ENCODE results near the gene OR56A4.

OR56A4 gene

DNA sequence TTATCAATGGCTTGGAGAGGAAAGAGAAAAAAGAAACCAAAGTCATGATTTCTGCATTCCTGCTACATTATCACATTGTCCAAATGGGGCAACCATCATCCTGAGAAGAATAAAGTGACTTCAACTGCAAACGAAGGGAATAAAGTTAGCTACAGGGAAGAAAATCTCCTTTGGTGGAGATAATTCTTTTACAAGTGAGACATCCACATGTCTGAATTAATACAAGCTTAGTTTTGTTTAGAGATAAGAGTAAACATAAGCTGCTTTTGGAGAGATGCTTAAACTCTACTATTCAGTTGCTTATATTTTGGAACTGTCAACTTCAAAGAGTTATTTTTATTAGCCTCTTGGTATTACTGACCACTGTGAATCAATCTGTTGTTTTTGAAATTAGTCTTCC, 19.9 kb downstream of the OR56A4 start, which contains the start of gene OR52L1:
TSS of gene OR52L1 (minus strand) at position 101 of the 400 bp plus-strand sequence. CDS start at position 46, 55 bp downstream.
- Histone ChIP-seq H3K27me3 (ENCODE audit: low read length) (no peaks in the 10 kb centered on the region), H3K27ac (ENCODE audit: low read depth, low read length) (no peak within 1 kb of the TSS), H3K79me2 (ENCODE audit: insufficient read depth, low read length) (no peaks in the 10 kb centered on the region), H3K36me3 (ENCODE audit: low read length) (no peaks in the 10 kb centered on the region), H3K9me3 (ENCODE audit: insufficient read depth, low read length) (no peaks in the 10 kb centered on the region), H3K9me2 (replicated peaks; ENCODE audit: insufficient read depth, low read length) (no peaks in the 10 kb centered on the region), H3K4me3 (ENCODE audit: insufficient read depth, low read length, poor library complexity, severe bottlenecking) (no peak within 1 kb of the TSS), H3F3A (ENCODE audit: insufficient read depth) (no peaks in the 10 kb centered on the region), H2AFZ (ENCODE audit: low read depth, low read length, severe bottlenecking) (no peak within 1 kb of the TSS), H3K9ac (ENCODE audit: low read length) (no peak within 1 kb of the TSS), H3K4me2 (ENCODE audit: low read depth, low read length, poor library complexity, severe bottlenecking) (no peak within 1 kb of the TSS), H4K20me1 (ENCODE audit: low read depth, low read length) (no peaks in the 10 kb centered on the region)
- no peak for TF ChIP-seq EZH2phosphoT487 (conservative IDR thresholded peaks at IDR 0.05; ENCODE audit: low read length)

DNA sequence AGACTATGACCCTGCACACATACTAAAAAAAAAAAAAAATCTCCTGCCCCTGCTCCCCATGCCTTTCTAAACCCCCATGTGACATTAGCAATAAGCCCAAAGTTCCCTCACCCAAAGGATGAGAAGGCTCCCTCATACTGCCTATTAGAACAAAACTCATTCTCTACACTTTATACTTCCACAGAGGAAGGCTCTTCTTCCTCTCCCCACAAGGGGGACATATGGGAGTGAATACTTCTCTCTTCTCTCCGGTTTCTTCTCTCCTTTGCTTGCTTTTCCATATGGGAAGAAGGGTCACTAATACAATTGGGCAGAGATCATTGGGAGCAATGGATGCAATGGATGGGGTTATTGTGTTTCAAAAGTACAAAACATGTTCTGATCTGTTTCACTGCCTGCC, 23.3 kb downstream of the OR56A4 start:
- Histone ChIP-seq H3K9ac (ENCODE audit: low read length) (no peak overlapping the region), H3K27ac (ENCODE audit: low read depth, low read length) (no peak overlapping the region), H3K4me2 (ENCODE audit: low read depth, low read length, poor library complexity, severe bottlenecking) (no peak overlapping the region), H3K9me2 (replicated peaks; ENCODE audit: insufficient read depth, low read length) (no peaks in the 10 kb centered on the region), H3K9me3 (ENCODE audit: insufficient read depth, low read length) (no peaks in the 10 kb centered on the region), H3K79me2 (ENCODE audit: insufficient read depth, low read length) (no peaks in the 10 kb centered on the region), H3K4me3 (ENCODE audit: insufficient read depth, low read length, poor library complexity, severe bottlenecking) (no peak overlapping the region), H3K27me3 (ENCODE audit: low read length) (no peaks in the 10 kb centered on the region), H4K20me1 (ENCODE audit: low read depth, low read length) (no peaks in the 10 kb centered on the region), H3K36me3 (ENCODE audit: low read length) (no peaks in the 10 kb centered on the region), H2AFZ (ENCODE audit: low read depth, low read length, severe bottlenecking) (no peak overlapping the region), H3F3A (ENCODE audit: insufficient read depth) (no peaks in the 10 kb centered on the region)
- TF ChIP-seq EZH2phosphoT487 (conservative IDR thresholded peaks at IDR 0.05; ENCODE audit: low read length) = no peak
- TF ChIP-seq, protein P1, sequence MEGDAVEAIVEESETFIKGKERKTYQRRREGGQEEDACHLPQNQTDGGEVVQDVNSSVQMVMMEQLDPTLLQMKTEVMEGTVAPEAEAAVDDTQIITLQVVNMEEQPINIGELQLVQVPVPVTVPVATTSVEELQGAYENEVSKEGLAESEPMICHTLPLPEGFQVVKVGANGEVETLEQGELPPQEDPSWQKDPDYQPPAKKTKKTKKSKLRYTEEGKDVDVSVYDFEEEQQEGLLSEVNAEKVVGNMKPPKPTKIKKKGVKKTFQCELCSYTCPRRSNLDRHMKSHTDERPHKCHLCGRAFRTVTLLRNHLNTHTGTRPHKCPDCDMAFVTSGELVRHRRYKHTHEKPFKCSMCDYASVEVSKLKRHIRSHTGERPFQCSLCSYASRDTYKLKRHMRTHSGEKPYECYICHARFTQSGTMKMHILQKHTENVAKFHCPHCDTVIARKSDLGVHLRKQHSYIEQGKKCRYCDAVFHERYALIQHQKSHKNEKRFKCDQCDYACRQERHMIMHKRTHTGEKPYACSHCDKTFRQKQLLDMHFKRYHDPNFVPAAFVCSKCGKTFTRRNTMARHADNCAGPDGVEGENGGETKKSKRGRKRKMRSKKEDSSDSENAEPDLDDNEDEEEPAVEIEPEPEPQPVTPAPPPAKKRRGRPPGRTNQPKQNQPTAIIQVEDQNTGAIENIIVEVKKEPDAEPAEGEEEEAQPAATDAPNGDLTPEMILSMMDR (IDR thresholded peaks at IDR 0.05; ENCODE audit: insufficient read depth, low read length, poor library complexity, severe bottlenecking) = no peak

DNA sequence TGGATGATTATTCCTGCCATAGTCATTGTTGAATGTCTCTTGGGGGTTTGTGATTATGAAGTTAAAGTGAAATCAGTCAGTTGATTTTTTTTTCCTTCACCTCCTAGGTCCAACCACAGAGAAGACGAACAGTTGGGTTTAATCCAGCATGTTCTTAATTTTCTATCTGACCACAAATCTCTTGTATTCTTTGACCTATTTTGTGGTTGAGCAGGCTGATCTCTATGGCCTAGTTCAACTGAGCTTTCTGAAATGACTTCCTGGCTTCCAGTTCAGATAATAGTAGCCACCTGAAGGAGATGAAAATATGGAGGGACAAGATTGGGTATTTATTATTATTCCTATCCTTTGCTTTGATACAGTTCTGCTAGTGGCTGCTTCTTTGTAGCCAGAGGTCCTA, 33.2 kb downstream of the OR56A4 start:
- Histone ChIP-seq H3K4me2 (ENCODE audit: low read depth, low read length, poor library complexity, severe bottlenecking) (no peak overlapping the region), H3K9me2 (replicated peaks; ENCODE audit: insufficient read depth, low read length) (peaks cover 4% of the 10 kb centered on the region; the same call in 1 of the 2 replicates), H3K9ac (ENCODE audit: low read length) (no peak overlapping the region), H3F3A (ENCODE audit: insufficient read depth) (no peaks in the 10 kb centered on the region), H3K9me3 (ENCODE audit: insufficient read depth, low read length) (no peaks in the 10 kb centered on the region), H3K36me3 (ENCODE audit: low read length) (no peaks in the 10 kb centered on the region), H3K27me3 (ENCODE audit: low read length) (no peaks in the 10 kb centered on the region), H4K20me1 (ENCODE audit: low read depth, low read length) (no peaks in the 10 kb centered on the region), H2AFZ (ENCODE audit: low read depth, low read length, severe bottlenecking) (no peak overlapping the region), H3K4me3 (ENCODE audit: insufficient read depth, low read length, poor library complexity, severe bottlenecking) (no peak overlapping the region), H3K79me2 (ENCODE audit: insufficient read depth, low read length) (no peaks in the 10 kb centered on the region), H3K27ac (ENCODE audit: low read depth, low read length) (no peak overlapping the region)
- TF ChIP-seq, protein P1 (IDR thresholded peaks at IDR 0.05; ENCODE audit: insufficient read depth, low read length, poor library complexity, severe bottlenecking) = no peak
- TF ChIP-seq EZH2phosphoT487 (conservative IDR thresholded peaks at IDR 0.05; ENCODE audit: low read length) = no peak

DNA sequence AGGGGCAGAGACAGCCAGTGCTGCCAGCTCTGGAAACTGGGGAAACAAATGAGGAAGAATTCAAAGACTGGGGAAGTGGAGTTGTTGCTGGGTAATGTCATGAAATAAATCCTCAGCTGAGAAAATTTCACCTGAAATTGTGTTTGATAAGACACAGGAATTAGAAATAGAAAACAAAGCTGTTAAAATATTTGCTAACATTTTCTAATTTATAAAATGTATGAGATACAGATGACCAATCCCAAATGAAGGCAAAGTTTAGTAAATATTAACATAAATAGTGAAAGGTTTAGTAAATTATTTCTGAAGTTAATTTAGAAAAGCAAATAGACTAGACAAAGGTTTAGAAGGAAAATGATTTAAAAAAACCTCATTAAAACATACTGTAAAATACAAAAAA, 38.4 kb downstream of the OR56A4 start, which contains the start of gene OR56A5:
TSS of gene OR56A5 (minus strand) at position 101 of the 400 bp plus-strand sequence. CDS start at position 101, 0 bp downstream.
- Histone ChIP-seq H3K36me3 (ENCODE audit: low read length) (no peaks in the 10 kb centered on the region), H3K79me2 (ENCODE audit: insufficient read depth, low read length) (no peaks in the 10 kb centered on the region), H4K20me1 (ENCODE audit: low read depth, low read length) (no peaks in the 10 kb centered on the region), H3K4me2 (ENCODE audit: low read depth, low read length, poor library complexity, severe bottlenecking) (no peak within 1 kb of the TSS), H3K9me2 (replicated peaks; ENCODE audit: insufficient read depth, low read length) (peaks cover 4% of the 10 kb centered on the region; the same call in 1 of the 2 replicates), H2AFZ (ENCODE audit: low read depth, low read length, severe bottlenecking) (no peak within 1 kb of the TSS), H3K27ac (ENCODE audit: low read depth, low read length) (no peak within 1 kb of the TSS), H3K9ac (ENCODE audit: low read length) (no peak within 1 kb of the TSS), H3K27me3 (ENCODE audit: low read length) (no peaks in the 10 kb centered on the region), H3K4me3 (ENCODE audit: insufficient read depth, low read length, poor library complexity, severe bottlenecking) (no peak within 1 kb of the TSS), H3K9me3 (ENCODE audit: insufficient read depth, low read length) (no peaks in the 10 kb centered on the region), H3F3A (ENCODE audit: insufficient read depth) (no peaks in the 10 kb centered on the region)
- no peak for TF ChIP-seq EZH2phosphoT487 (conservative IDR thresholded peaks at IDR 0.05; ENCODE audit: low read length)
- TF ChIP-seq, protein P1 (IDR thresholded peaks at IDR 0.05; ENCODE audit: insufficient read depth, low read length, poor library complexity, severe bottlenecking) = no peak

Measured in SU-DHL-6 (cell line).